Cerebellar nuclear complex (tissue), 1 donor: Measurements from ENCODE around the gene APOB.

ENCODE experiments used
- DNase-seq, 2 experiments: peaks; one replicate each; lab custom pipeline; 2025; lab: John Stamatoyannopoulos, UW

APOB gene

GRCh38 chr2:21002814-21003192 is 41.1 kb downstream of the APOB start:
- DNase-seq = no peak

- DNase-seq = no peak
Observed at GRCh38 chr2:21001988-21002813, 41.7 kb downstream of the APOB start.

- DNase-seq = no peak
Observed at GRCh38 chr2:21001225-21001946, 42.5 kb downstream of the APOB start.

DNA sequence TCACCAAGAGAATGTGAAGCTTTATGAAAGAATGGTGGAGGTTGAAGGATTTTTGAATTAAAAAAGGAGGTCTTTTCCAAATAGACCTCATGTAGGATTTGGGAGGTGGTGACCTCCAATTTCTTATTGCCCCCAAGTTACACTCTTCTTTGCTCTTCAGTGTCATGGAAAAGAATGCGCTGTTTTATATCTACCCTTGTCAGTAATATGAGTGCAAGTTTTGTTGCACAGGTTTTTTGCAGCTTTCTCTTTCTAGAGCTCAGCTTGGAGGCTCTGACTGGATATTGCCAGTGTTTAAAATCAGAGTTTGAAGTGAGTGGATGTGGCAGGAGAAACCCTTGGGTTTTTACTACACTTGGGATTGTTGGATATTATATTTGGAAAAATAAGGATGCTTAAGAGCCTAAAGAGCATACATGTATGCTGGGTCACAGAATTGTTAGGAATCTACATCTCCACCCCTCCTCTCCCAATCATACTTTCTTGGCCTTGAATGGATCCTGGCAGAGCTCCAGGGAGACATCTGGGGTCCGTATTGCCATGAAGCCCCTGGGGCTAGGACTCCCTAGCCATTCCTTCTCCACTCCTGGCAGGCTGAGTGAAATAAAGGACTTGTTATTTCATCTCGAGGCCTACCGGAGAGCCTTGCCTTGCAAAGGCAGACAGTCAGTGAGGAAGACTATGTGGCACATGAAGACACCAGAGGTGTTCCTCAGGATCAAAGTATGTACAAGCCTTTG is 43.8 kb downstream of the APOB start:
- DNase-seq = no peak

- no peak for DNase-seq
Observed at GRCh38 chr2:20998972-20999905, 44.6 kb downstream of the APOB start.

- DNase-seq = no peak
Observed at GRCh38 chr2:20997953-20998722, 45.7 kb downstream of the APOB start.

- DNase-seq = no peak
Observed at GRCh38 chr2:20994130-20994529, 49.7 kb downstream of the APOB start.

GRCh38 chr2:20992201-20992711 is 51.6 kb downstream of the APOB start:
- no peak for DNase-seq

GRCh38 chr2:20990442-20991430 is 53.1 kb downstream of the APOB start:
- no peak for DNase-seq

- no peak for DNase-seq
Observed at GRCh38 chr2:20989404-20989803, 54.5 kb downstream of the APOB start.

- DNase-seq = no peak
Observed at GRCh38 chr2:20988905-20989304, 55.0 kb downstream of the APOB start.

DNA sequence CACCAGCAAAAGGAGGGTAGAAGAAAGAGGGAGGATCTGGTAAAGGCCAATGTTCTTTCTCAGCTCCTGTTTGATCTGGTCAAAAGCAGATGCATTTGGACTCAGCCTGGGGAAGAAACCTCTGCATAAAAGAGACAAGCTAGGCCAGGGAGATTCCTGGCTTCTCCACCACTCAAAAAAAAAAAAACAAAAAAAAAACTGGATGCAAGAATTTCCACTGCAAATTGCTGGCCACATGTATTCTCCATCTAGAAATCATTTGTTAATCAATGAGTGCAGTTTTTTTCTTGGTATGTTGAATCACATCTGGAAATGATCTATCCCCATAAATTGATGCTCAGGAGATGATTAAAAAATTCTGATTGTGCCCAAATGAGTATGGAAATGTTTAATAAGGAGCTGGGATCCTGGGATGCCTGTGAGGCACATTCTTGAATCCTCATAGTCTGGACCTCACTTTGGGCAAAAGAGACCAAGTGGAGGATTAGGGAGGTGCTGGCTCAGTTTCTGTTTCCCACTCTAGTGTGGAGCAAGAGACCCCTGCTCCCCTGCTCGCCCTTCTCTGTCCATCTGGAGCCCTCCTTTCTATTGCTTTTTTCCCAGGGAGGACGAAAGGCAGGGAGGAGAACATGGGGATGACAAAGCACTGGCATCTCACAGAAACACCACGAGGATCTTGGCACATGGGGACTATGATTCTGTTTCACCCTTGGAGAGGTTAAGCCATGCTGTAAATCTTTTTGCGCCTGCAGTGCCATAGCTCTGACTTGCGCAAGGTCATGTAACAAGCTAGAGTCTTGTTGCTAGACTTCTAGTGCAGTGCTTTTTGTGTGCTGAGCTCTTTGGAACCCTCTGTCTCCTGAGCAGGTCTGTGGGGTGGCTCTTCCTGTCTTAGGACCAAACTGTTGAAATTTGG is 57.6 kb downstream of the APOB start:
- DNase-seq = no peak

- DNase-seq = no peak
Observed at GRCh38 chr2:20985062-20985461, 58.8 kb downstream of the APOB start.

GRCh38 chr2:20984408-20984807 is 59.5 kb downstream of the APOB start:
- DNase-seq = no peak

DNA sequence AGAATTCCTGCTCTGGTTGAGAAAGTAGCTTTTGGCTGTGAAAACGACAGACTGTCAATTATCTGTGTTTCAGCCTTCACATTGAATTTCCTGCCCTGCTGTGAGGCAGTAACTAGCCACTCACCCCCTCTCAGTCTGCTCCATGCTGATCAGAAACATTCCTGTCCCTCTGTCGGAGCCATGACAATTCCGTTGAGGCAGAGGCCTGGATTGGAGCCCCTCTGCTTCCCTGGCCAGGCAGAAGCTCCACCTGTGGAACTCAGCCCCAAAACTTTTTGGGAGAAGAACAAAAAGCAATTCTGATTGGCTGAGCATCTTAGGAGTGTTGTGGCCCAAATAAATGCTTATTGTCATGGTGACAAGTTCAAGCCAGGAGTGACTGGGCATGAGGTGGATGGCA is 60.0 kb downstream of the APOB start:
- DNase-seq = no peak

- DNase-seq = no peak
Observed at GRCh38 chr2:20982861-20983260, 61.0 kb downstream of the APOB start.

GRCh38 chr2:20977520-20978180 is 66.2 kb downstream of the APOB start:
- no peak for DNase-seq

- no peak for DNase-seq
Observed at GRCh38 chr2:20976527-20976926, 67.3 kb downstream of the APOB start.
